H9 (cell line): ENCODE measurements around the gene INVS. TPM values are rescaled to one million over a fixed set of nuclear protein-coding genes. Genes with fewer than 3 reads are reported as not detected.

Experiments used
- DNase-seq: peaks from one replicate; pipeline ENCODE4 v3.0.0-alpha.2; 2017
- H2AFZ ChIP-seq: one replicate; pipeline ENCODE4 v1.6.1; 2013; ENCODE audit warnings: mild to moderate bottlenecking, low read length, control low read depth, moderate library complexity
- H2AK5ac ChIP-seq: 2 replicates; pipeline ENCODE4 v1.6.1; 2013; ENCODE audit warnings: low read length, control low read depth, mixed read lengths; ENCODE audit not compliant: insufficient read length
- H2BK120ac ChIP-seq: one replicate; pipeline ENCODE4 v1.6.1; 2013; ENCODE audit warnings: low read depth, mild to moderate bottlenecking, low read length, control low read depth, inconsistent platforms; ENCODE audit not compliant: poor library complexity, severe bottlenecking
- H2BK12ac ChIP-seq: 2 replicates; pipeline ENCODE4 v1.6.1; 2013; ENCODE audit warnings: low read length, control low read depth, mixed read lengths, low read depth; ENCODE audit not compliant: insufficient read length
- H2BK15ac ChIP-seq: 2 replicates; pipeline ENCODE4 v1.6.1; 2013; ENCODE audit warnings: low read depth, low read length, control low read depth
- H2BK20ac ChIP-seq: one replicate; pipeline ENCODE4 v1.6.1; 2013; ENCODE audit warnings: low read depth, mild to moderate bottlenecking, low read length, control low read depth, inconsistent platforms; ENCODE audit not compliant: poor library complexity, severe bottlenecking
- H2BK5ac ChIP-seq: 2 replicates; pipeline ENCODE4 v1.6.1; 2013; ENCODE audit warnings: low read length, control low read depth, mixed read lengths; ENCODE audit not compliant: insufficient read length
- H3K14ac ChIP-seq: 2 replicates; pipeline ENCODE4 v1.6.1; 2013; ENCODE audit warnings: low read length, control low read depth; ENCODE audit not compliant: insufficient read depth
- H3K18ac ChIP-seq: 2 replicates; pipeline ENCODE4 v1.6.1; 2013; ENCODE audit warnings: low read depth, mild to moderate bottlenecking, mixed read lengths, low read length, control low read depth; ENCODE audit not compliant: insufficient read length
- H3K23ac ChIP-seq: 2 replicates; pipeline ENCODE4 v1.6.1; 2013; ENCODE audit warnings: low read length, control low read depth, mixed read lengths, low read depth; ENCODE audit not compliant: insufficient read length
- H3K23me2 ChIP-seq: 2 replicates; pipeline ENCODE4 v1.6.1; 2013; ENCODE audit warnings: low read depth, mild to moderate bottlenecking, mixed read lengths, low read length, control low read depth; ENCODE audit not compliant: insufficient read length, poor library complexity, severe bottlenecking
- H3K27ac ChIP-seq: 2 replicates; pipeline ENCODE4 v1.5.1; 2013; ENCODE audit warnings: low read length, control low read depth, mixed read lengths, low read depth; ENCODE audit not compliant: insufficient read length
- H3K27me3 ChIP-seq: 2 replicates; pipeline ENCODE4 v1.6.1; 2013; ENCODE audit warnings: low read length, control low read depth, inconsistent platforms; ENCODE audit not compliant: insufficient read depth
- H3K4ac ChIP-seq: 2 replicates; pipeline ENCODE4 v1.6.1; 2013; ENCODE audit warnings: low read depth, mild to moderate bottlenecking, control low read depth, inconsistent platforms, low read length, moderate library complexity
- H3K4me1 ChIP-seq: 2 replicates; pipeline ENCODE4 v1.6.1; 2013; ENCODE audit warnings: low read length, control low read depth, inconsistent platforms; ENCODE audit not compliant: insufficient read depth
- H3K4me2 ChIP-seq: 2 replicates; pipeline ENCODE4 v1.6.1; 2013; ENCODE audit warnings: low read length, control low read depth, mixed read lengths; ENCODE audit not compliant: insufficient read length, insufficient read depth
- H3K56ac ChIP-seq: 2 replicates; pipeline ENCODE4 v1.6.1; 2013; ENCODE audit warnings: low read depth, mild to moderate bottlenecking, mixed read lengths, low read length, control low read depth; ENCODE audit not compliant: insufficient read length
- H3K79me1 ChIP-seq: 2 replicates; pipeline ENCODE4 v1.6.1; 2013; ENCODE audit warnings: low read depth, mild to moderate bottlenecking, moderate library complexity, low read length, control low read depth, inconsistent platforms; ENCODE audit not compliant: insufficient read depth, poor library complexity, severe bottlenecking
- H3K79me2 ChIP-seq: 2 replicates; pipeline ENCODE4 v1.6.1; 2013; ENCODE audit warnings: low read length, control low read depth, inconsistent platforms; ENCODE audit not compliant: insufficient read depth
- H3K9ac ChIP-seq: 2 replicates; pipeline ENCODE4 v1.6.1; 2013; ENCODE audit warnings: low read length, control low read depth, mixed read lengths; ENCODE audit not compliant: insufficient read length; ENCODE audit errors: extremely low read depth
- H3K9me3 ChIP-seq: one replicate; pipeline ENCODE4 v1.6.1; 2013; ENCODE audit warnings: low read depth, low read length, inconsistent platforms; ENCODE audit not compliant: control insufficient read depth
- H3T11ph ChIP-seq: one replicate; pipeline ENCODE4 v1.6.1; 2013; ENCODE audit warnings: mild to moderate bottlenecking, low read length, control low read depth, inconsistent platforms
- H4K20me1 ChIP-seq: one replicate; pipeline ENCODE4 v1.6.1; 2013; ENCODE audit not compliant: control insufficient read depth, insufficient read length, insufficient read depth
- H4K5ac ChIP-seq: 2 replicates; pipeline ENCODE4 v1.6.1; 2013; ENCODE audit warnings: low read depth, mild to moderate bottlenecking, mixed read lengths, low read length, control low read depth; ENCODE audit not compliant: insufficient read length
- H4K8ac ChIP-seq: replicated peaks from 2 replicates; pipeline ENCODE4 v1.6.1; 2013; ENCODE audit warnings: low read length, control low read depth, mixed read lengths, low read depth; ENCODE audit not compliant: insufficient read length
- H4K91ac ChIP-seq: 2 replicates; pipeline ENCODE4 v1.6.1; 2013; ENCODE audit warnings: low read depth, mild to moderate bottlenecking, moderate library complexity, mixed read lengths, low read length, control low read depth; ENCODE audit not compliant: insufficient read length
- H3K27ac Mint-ChIP-seq, 3 experiments: 2 replicates in 2 of 3; 3 replicates in 1 of 3; pipeline ENCODE4 v1.8.0; 2020 to 2021; ENCODE audit warnings: mixed read lengths in 3 of 3, mild to moderate bottlenecking in 1 of 3, moderate library complexity in 1 of 3
- H3K27me3 Mint-ChIP-seq: 2 replicates; pipeline ENCODE4 v1.8.0; 2021; ENCODE audit warnings: low read depth, mild to moderate bottlenecking, moderate library complexity, mixed read lengths
- H3K36me3 Mint-ChIP-seq, 3 experiments: 2 replicates in 2 of 3; 3 replicates in 1 of 3; pipeline ENCODE4 v1.8.0; 2020 to 2021; ENCODE audit warnings: low read depth in 3 of 3, mixed read lengths in 3 of 3; ENCODE audit not compliant: insufficient read depth in 1 of 3
- H3K4me1 Mint-ChIP-seq, 2 experiments: 2 replicates each; pipeline ENCODE4 v1.8.0; 2020; ENCODE audit warnings: mixed read lengths in 2 of 2
- H3K4me3 Mint-ChIP-seq, 2 experiments: 2 replicates in 1 of 2; 3 replicates in 1 of 2; pipeline ENCODE4 v1.8.0; 2020 to 2021; ENCODE audit warnings: mild to moderate bottlenecking in 2 of 2, mixed read lengths in 2 of 2, moderate library complexity in 1 of 2
- H3K9me3 Mint-ChIP-seq, 2 experiments: 2 replicates in 1 of 2; 3 replicates in 1 of 2; pipeline ENCODE4 v1.8.0; 2020; ENCODE audit warnings: mild to moderate bottlenecking in 2 of 2, mixed read lengths in 2 of 2, moderate library complexity in 1 of 2
- CTCF ChIP-seq: fragments of 200-600 bp; sonication (generic); conservative IDR thresholded peaks from 3 replicates; pipeline ENCODE4 v1.8.0; 2021; ENCODE audit warnings: antibody characterized with exemption, mild to moderate bottlenecking
- WGBS: extraction: QIAGEN DNeasy Blood & Tissue Kit; methylation state at CpG from one replicate; pipeline ENCODE4 v1.1.7; 2013; ENCODE audit warnings: missing lambda C conversion rate, low lambda C conversion rate, mixed read lengths; ENCODE audit not compliant: insufficient read length; ENCODE audit errors: extremely low coverage; 5-methylcytosine and 5-hydroxymethylcytosine counted together
- total RNA-seq: library from RNA; stranded (reverse); gene quantifications from 2 replicates; pipeline ENCODE4 v1.2.1, GENCODE V29; 2021

The INVS gene
- total RNA-seq, 1 experiment from 2014 or later: 7.5 TPM

- Histone ChIP-seq H4K5ac (no peak overlapping the region), H2AK5ac (no peak overlapping the region), H3K27ac (no peak overlapping the region), H3K23ac (no peak overlapping the region), H2BK20ac (no peak overlapping the region), H3K9me3 (no peaks in the 10 kb centered on the region), H3K4me1 (no peaks in the 10 kb centered on the region), H2BK5ac (no peak overlapping the region), H3T11ph (no peak overlapping the region), H3K18ac (no peak overlapping the region), H3K79me2 (no peaks in the 10 kb centered on the region), H2BK12ac (no peak overlapping the region), H3K23me2 (no peaks in the 10 kb centered on the region), H3K56ac (no peak overlapping the region), H2BK120ac (no peak overlapping the region), H3K9ac (no peak overlapping the region), H2AFZ (no peak overlapping the region), H3K4me2 (no peak overlapping the region), H4K20me1 (no peaks in the 10 kb centered on the region), H2BK15ac (no peak overlapping the region), H3K4ac (no peak overlapping the region), H3K14ac (no peak overlapping the region), H4K91ac (no peak overlapping the region), H4K8ac (no peak overlapping the region), H3K79me1 (no peaks in the 10 kb centered on the region), H3K27me3 (no peaks in the 10 kb centered on the region)
- no peak overlapping the region for H3K4me3 Mint-ChIP-seq
- H3K36me3 Mint-ChIP-seq: peaks cover 37 to 69% (median 47%) of the 10 kb centered on the region in 3 experiments; a peak in 6 of 7 replicates
- no CpG with 5 or more reads among the region's 2 CpGs for WGBS
- no peak for DNase-seq
- TF ChIP-seq CTCF: no peak
- no peaks in the 10 kb centered on the region for H3K27me3 Mint-ChIP-seq
- no peak overlapping the region; a peak in 2 of 7 replicates for H3K27ac Mint-ChIP-seq
- peaks cover 0 to 6% of the 10 kb centered on the region in 2 experiments; a peak in 2 of 4 replicates for H3K4me1 Mint-ChIP-seq
- no peaks in the 10 kb centered on the region for H3K9me3 Mint-ChIP-seq
Observed at GRCh38 chr9:100295240-100295639, 196.2 kb downstream of the INVS start.
